GM06990 (cell line): ENCODE results near the gene BARHL2.

ENCODE experiments used
- DNase-seq: peaks from one replicate; pipeline ENCODE4 v3.0.0-alpha.2; 2011; ENCODE audit not compliant: insufficient read length; ENCODE audit errors: extremely low read depth
- H3K27me3 ChIP-seq: replicated peaks from 2 replicates; pipeline ENCODE4 v1.6.0; 2011; ENCODE audit warnings: low read length; ENCODE audit not compliant: control insufficient read depth, insufficient read depth
- H3K36me3 ChIP-seq: 2 replicates; pipeline ENCODE4 v1.5.1; 2011; ENCODE audit warnings: low read length; ENCODE audit not compliant: control insufficient read depth, insufficient read depth
- H3K4me3 ChIP-seq: replicated peaks from 2 replicates; pipeline ENCODE4 v1.5.1; 2011; ENCODE audit warnings: low read depth, mild to moderate bottlenecking, control low read depth, low read length
- TF ChIP-seq, protein P1 (sequence below): IDR thresholded peaks from 2 replicates; pipeline ENCODE4 v1.5.1; 2011; ENCODE audit warnings: low read length, control low read depth, mild to moderate bottlenecking, inconsistent platforms; ENCODE audit not compliant: insufficient read depth, poor library complexity, severe bottlenecking

BARHL2 gene

DNA sequence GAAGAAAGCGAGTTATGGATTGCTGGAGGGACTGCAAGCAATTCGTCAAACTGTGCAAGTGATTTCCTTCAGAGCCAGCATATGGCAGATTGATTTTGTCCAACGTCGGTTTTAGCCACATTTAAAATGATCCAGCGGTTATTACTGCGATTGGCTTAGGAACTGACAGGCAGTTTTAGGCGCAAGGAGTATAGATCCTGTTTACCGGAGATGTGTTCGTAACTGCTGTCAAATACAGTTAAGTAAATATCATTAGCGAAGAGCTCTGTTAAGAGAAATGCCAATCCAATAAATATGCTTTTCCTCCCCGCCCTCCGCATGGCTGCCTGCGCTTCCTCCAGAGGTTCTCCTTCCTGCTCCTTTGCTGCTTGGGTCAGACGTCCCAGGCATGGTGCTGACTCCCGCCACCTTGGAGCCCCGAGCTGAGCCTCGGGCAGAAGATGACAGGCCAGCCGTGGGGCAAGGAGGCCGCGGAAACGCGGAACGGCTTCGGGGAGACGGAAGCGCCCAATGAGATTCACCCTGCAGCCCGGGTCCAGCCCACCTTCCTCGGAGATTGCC, 9.4 kb upstream of the BARHL2 start:
- Histone ChIP-seq H3K27me3 (peaks cover 1% of the 10 kb centered on the region; the same call in 1 of the 2 replicates), H3K4me3 (no peak overlapping the region), H3K36me3 (no peaks in the 10 kb centered on the region)
- DNase-seq: no peak
- TF ChIP-seq, protein P1, sequence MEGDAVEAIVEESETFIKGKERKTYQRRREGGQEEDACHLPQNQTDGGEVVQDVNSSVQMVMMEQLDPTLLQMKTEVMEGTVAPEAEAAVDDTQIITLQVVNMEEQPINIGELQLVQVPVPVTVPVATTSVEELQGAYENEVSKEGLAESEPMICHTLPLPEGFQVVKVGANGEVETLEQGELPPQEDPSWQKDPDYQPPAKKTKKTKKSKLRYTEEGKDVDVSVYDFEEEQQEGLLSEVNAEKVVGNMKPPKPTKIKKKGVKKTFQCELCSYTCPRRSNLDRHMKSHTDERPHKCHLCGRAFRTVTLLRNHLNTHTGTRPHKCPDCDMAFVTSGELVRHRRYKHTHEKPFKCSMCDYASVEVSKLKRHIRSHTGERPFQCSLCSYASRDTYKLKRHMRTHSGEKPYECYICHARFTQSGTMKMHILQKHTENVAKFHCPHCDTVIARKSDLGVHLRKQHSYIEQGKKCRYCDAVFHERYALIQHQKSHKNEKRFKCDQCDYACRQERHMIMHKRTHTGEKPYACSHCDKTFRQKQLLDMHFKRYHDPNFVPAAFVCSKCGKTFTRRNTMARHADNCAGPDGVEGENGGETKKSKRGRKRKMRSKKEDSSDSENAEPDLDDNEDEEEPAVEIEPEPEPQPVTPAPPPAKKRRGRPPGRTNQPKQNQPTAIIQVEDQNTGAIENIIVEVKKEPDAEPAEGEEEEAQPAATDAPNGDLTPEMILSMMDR: no peak

DNA sequence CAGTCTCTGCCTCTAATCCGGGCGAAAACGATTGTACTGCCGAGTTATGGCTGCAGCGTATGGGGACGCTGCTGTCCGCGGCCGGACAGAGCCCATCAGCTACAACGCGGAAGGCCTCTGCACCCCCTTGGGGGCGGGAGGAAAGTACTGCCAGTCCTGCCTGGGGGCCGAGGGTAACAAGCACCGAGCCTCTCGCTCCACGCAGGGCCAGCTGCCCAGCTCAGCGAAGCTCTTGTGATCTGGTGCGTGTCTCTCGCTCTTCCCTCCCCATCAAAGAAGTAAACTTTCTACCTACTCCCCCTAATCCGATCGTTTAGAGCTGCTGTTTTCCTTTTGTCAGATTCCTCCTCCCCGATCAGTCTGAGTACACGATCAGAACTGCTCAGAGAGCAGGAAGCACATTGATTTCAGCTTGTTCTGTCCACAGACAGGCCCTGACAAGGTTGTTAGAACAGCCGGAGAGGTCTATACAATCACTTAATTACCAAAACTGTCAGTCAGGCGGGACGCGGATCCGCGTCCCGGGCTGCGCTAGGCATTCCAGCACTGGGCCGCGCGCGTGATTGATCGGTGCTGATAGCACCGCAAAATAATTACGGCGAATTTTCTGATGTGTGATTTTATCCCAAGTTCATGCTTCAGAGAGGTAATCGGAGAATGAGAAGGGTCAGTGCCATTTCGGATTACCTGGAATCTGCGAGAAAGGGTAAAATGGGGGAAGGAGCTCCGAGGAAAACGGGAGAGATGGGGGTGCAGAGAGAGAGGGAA, 8.7 kb upstream of the BARHL2 start:
- Histone ChIP-seq H3K4me3 (no peak overlapping the region), H3K27me3 (peaks cover 1% of the 10 kb centered on the region; the same call in 1 of the 2 replicates), H3K36me3 (no peaks in the 10 kb centered on the region)
- no peak for DNase-seq
- TF ChIP-seq, protein P1: no peak

- Histone ChIP-seq H3K4me3 (no peak overlapping the region), H3K27me3 (peaks cover 1% of the 10 kb centered on the region; the same call in 1 of the 2 replicates), H3K36me3 (no peaks in the 10 kb centered on the region)
- no peak for DNase-seq
- TF ChIP-seq, protein P1: no peak
These were observed 8.0 kb upstream of the BARHL2 start for GRCh38 chr1:90724926-90725656.

- Histone ChIP-seq H3K27me3 (0 out of 2 replicates have a peak, but pooled peaks cover 1% of the 10 kb centered on the region), H3K4me3 (no peak overlapping the region), H3K36me3 (no peaks in the 10 kb centered on the region)
- TF ChIP-seq, protein P1: no peak
- no peak for DNase-seq
These were observed 7.3 kb upstream of the BARHL2 start for GRCh38 chr1:90724361-90724760.

GRCh38 chr1:90723590-90724108, 6.5 kb upstream of the BARHL2 start:
- DNase-seq: no peak
- TF ChIP-seq, protein P1: peak; percentile 40

More at GRCh38 chr1:90723590-90724108, 6.5 kb upstream of the BARHL2 start:
- 0 out of 2 replicates have a peak, but pooled peaks cover 1% of the 10 kb centered on the region for H3K27me3 ChIP-seq
- H3K36me3 ChIP-seq: no peaks in the 10 kb centered on the region
- peak overlapping the region; percentile 48 for H3K4me3 ChIP-seq
